GM12801 (cell line): ENCODE measurements around the gene TMEM263.

Source experiments
- TF ChIP-seq, protein P1 (sequence below): IDR thresholded peaks from one replicate; pipeline ENCODE4 v1.5.1; 2011; ENCODE audit warnings: control low read depth; ENCODE audit not compliant: insufficient read length; ENCODE audit errors: extremely low read depth

TMEM263 gene

DNA sequence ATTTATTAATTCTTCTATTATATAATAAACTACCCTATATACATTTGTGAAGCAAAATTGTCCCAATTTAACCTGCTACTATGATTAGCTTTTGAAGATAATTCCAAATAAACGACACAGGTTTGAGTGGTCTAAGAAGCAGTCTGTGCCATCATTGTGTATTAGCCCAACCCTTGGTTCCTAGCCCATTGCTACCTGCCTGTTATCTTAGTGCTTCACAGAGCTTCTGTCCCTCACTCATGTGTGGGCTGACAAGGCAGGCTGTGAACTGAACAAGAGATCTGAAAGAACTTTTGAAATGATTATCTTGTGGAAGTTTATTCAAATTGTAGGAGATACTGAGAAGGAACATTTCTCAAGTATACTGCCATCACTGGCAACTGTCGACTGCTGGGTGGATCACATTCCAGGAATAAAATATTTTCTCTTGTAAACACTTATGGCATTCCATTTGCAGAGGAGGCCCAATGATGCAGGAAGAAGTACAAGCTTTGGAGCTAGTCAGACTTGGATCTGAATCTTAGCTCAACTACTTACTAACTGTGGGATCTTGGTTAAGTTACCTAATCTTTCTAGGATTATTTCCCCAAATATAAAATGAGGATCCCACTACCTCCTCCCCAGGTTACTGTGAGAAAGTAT is 39.0 kb downstream of the TMEM263 start:
- TF ChIP-seq, protein P1, sequence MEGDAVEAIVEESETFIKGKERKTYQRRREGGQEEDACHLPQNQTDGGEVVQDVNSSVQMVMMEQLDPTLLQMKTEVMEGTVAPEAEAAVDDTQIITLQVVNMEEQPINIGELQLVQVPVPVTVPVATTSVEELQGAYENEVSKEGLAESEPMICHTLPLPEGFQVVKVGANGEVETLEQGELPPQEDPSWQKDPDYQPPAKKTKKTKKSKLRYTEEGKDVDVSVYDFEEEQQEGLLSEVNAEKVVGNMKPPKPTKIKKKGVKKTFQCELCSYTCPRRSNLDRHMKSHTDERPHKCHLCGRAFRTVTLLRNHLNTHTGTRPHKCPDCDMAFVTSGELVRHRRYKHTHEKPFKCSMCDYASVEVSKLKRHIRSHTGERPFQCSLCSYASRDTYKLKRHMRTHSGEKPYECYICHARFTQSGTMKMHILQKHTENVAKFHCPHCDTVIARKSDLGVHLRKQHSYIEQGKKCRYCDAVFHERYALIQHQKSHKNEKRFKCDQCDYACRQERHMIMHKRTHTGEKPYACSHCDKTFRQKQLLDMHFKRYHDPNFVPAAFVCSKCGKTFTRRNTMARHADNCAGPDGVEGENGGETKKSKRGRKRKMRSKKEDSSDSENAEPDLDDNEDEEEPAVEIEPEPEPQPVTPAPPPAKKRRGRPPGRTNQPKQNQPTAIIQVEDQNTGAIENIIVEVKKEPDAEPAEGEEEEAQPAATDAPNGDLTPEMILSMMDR: no peak

DNA sequence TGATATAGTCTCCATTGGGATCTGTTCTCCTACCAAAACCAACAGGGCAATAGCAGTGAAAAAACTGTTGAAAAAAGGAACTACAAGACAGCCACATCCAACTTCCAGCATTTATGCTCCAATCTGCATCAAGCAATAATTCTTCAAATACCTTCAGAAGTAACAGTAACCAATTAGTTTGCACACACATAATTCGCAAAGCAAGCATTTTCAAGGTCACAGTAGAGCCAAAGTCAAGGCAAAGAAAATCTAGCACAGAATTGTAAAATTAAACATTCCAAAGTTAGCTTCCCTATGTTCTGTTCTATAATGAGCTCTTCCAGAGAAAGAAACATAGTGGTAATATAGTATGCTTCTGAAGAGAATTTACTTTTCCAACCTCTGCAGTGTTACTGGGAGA is 42.2 kb downstream of the TMEM263 start:
- TF ChIP-seq, protein P1: no peak

DNA sequence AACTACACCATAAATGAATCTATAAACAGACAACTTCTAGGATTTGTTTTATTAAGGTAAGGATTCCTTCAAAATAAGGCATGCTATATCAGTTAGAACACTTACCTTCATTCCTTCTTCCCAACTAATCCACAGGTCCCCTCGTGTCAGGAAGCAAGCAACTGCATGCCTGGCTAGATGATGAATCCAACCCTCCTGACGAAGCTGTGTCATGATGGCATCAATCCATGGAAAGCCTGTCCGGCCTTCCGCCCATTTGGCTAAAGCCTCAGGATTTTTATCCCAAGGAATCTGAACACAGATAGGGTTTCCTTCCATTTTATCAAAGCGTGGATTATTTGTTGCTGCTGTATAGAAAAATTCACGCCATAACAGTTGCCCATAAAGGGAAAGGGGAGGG is 43.7 kb downstream of the TMEM263 start:
- TF ChIP-seq, protein P1: no peak

DNA sequence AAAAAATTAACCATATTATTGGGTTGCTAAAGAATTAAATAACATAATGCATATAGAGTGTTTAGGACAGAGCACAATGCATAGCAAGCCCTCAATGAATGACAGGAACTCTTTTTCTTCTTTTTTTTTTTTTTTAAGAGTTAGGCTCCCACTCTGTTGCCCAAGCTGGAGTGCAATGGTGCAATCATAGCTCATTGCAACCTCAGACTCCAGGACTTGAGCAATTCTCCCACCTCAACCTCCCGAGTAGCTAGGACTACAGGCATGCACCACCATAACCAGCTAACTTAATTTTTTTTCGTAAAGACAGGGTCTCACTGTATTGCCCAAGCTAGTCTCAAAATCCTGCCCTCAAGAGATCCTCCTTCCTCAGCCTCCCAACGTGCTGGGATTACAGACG is 51.7 kb downstream of the TMEM263 start:
- TF ChIP-seq, protein P1: no peak

DNA sequence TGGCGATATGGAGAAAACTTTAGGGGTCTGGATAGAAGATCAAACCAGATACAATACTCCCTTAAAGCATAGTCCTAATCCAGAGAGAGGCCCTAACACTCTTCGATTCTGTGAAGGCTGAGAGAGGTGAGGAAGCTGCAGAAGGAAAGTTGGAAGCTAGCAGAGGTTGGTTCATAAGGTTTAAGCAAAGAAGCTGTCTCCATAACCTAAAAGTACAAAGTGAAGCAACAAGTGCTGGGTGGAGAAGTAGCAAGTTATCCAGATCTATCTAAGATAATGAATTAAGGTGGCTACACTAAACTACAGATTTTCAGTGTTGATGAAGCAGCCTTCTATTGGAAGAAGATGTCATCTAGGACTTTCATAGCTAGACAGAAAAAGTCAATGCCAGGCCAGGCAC is 55.8 kb downstream of the TMEM263 start:
- TF ChIP-seq, protein P1: no peak

DNA sequence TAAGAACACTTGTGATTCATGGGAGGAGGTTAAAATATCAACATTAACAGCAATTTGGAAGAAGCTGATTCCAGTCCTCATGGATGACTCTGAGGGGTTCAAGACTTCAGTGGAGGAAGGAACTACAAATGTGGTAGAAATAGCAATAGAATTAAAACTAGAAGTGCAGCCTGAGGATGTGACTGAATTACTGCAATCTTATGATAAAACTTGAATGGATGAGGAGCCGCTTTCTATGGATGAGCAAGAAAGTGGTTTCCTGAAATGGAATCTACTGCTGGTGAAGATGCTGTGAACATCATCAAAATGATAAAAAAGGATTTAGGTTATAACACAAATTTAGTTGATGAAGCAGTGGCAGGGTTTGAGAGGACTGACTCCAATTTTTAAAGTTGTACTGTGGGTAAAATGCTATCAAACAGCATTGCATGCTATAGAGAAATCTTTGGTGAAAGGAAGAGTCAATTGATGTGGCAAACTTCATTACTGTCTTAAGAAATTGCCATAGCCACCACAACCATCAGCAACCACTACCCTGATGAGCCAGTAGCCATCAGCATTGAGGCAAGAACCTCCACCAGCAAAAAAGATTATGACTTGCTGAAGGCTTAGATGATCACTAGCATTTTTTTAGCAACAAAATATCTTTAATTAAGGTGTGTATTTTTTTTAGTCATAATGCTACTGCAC is 57.2 kb downstream of the TMEM263 start:
- TF ChIP-seq, protein P1: no peak

DNA sequence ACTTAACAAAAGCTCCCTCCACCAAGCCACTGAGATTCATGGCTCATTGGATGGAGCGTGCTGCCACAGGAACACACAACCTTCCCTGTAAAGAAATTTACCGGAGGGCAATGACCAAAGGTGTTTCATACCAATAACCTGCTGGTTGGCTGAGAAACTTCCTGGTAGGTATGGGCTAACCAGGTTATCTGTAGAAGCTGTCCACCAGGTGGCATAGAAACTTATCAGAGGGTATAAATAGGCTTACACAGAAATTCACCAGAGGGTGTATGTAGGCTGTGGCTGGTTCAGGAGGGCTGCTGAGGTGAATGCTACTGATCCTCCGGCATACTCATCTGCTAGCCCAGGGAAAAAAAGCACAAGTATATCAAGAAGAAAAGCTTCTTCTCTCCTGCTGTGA is 58.3 kb downstream of the TMEM263 start:
- TF ChIP-seq, protein P1: no peak
